HEK293 (cell line): Measurements from ENCODE around the gene RASGEF1B.
A peak's percentile ranks its signal among the peaks of the same experiment; 100 is the strongest.

Source experiments
- IKZF3 ChIP-seq: fragments of 450-650 bp; IDR thresholded peaks from 2 replicates; pipeline ENCODE4 v1.5.0; 2018; ENCODE audit warnings: missing biosample characterization, mild to moderate bottlenecking, missing genetic modification characterization, moderate library complexity
- MZF1 ChIP-seq: fragments of 450-650 bp; formaldehyde crosslinking; IDR thresholded peaks from 2 replicates; pipeline ENCODE4 v1.5.1; 2017; ENCODE audit warnings: missing biosample characterization, missing genetic modification characterization, borderline replicate concordance
- TRIM28 ChIP-seq: IDR thresholded peaks from 2 replicates; pipeline ENCODE4 v1.6.1; 2011; ENCODE audit warnings: low read length, control low read depth, borderline replicate concordance
- ZBTB17 ChIP-seq: fragments of 450-650 bp; formaldehyde crosslinking; IDR thresholded peaks from 2 replicates; pipeline ENCODE4 v1.5.1; 2016; ENCODE audit warnings: missing biosample characterization, missing genetic modification characterization
- ZBTB20 ChIP-seq: fragments of 450-650 bp; formaldehyde crosslinking; IDR thresholded peaks from 2 replicates; pipeline ENCODE4 v1.5.1; 2016; ENCODE audit warnings: missing biosample characterization, missing genetic modification characterization
- ZBTB21 ChIP-seq: fragments of 450-650 bp; formaldehyde crosslinking; IDR thresholded peaks from 2 replicates; pipeline ENCODE4 v1.5.1; 2017; ENCODE audit warnings: missing biosample characterization, missing genetic modification characterization
- ZNF350 ChIP-seq: fragments of 450-650 bp; formaldehyde crosslinking; IDR thresholded peaks from 2 replicates; pipeline ENCODE4 v1.5.0; 2017; ENCODE audit warnings: missing biosample characterization, mild to moderate bottlenecking, missing genetic modification characterization
- ZNF707 ChIP-seq: fragments of 450-650 bp; formaldehyde crosslinking; IDR thresholded peaks from 2 replicates; pipeline ENCODE4 v1.5.1; 2016; ENCODE audit warnings: missing biosample characterization, missing genetic modification characterization
- TF ChIP-seq, protein P1 (sequence below): fragments of 450-650 bp; formaldehyde crosslinking; IDR thresholded peaks from 2 replicates; pipeline ENCODE4 v1.5.1; 2016; ENCODE audit warnings: missing biosample characterization, missing genetic modification characterization
- TF ChIP-seq, protein P2 (sequence below): fragments of 450-650 bp; formaldehyde crosslinking; IDR thresholded peaks from 2 replicates; pipeline ENCODE4 v1.5.1; 2016; ENCODE audit warnings: missing biosample characterization, missing genetic modification characterization
- TF ChIP-seq, protein P3 (sequence below): fragments of 450-650 bp; formaldehyde crosslinking; IDR thresholded peaks from 2 replicates; pipeline ENCODE4 v1.5.1; 2016; ENCODE audit warnings: missing biosample characterization, missing genetic modification characterization
- TF ChIP-seq, protein P4 (sequence below): fragments of 450-650 bp; formaldehyde crosslinking; IDR thresholded peaks from 2 replicates; pipeline ENCODE4 v1.5.1; 2016; ENCODE audit warnings: missing biosample characterization, missing genetic modification characterization

DNA sequence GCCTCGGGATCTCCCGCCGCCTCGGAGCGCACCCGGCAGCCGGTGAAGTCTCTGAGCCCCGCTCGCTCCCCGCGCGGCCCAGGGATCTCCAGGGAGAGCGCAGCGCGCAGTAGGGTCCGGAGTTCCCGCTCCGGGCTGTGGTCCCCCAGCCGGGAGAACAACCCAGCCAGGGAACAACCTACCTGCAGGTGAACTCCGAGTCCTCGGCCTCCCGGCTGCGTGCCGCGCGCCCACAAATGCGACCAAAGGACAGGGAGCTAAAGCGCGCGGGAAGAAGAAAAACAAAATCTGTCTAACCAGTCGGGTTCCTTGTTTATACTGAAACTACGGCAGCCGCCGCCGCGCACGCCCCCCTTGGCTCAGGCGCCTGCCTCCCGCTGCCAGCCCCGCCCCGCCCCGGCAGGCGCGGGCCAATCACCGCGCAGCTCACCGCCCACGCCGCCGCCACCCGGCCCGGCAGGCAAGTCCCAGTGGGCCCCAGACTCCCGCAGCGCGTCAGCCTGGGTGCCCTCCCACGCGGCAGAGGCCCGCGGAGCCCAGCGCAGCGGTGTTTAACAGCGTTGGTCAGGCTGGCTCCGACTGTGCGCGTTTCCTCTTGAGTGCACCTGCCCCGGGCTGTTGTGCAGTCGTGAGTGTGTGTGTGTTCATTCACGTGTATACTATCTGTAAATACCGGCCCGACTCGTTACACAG lies at the start of gene RASGEF1B:
- TF ChIP-seq TRIM28 (no peak; the same call in 1 of the 2 replicates), IKZF3 (tag by site-specific recombination) (0 out of 2 replicates have a peak, but pooled peaks have one; percentile 27), ZBTB17 (tag by site-specific recombination) (no peak; the same call in none of the 2 replicates), ZNF350 (tag by site-specific recombination) (no peak), ZBTB21 (tag by site-specific recombination) (no peak), MZF1 (tag by site-specific recombination) (no peak), ZBTB20 (tag by site-specific recombination) (no peak), ZNF707 (tag by site-specific recombination) (no peak)
- TF ChIP-seq, protein P1, sequence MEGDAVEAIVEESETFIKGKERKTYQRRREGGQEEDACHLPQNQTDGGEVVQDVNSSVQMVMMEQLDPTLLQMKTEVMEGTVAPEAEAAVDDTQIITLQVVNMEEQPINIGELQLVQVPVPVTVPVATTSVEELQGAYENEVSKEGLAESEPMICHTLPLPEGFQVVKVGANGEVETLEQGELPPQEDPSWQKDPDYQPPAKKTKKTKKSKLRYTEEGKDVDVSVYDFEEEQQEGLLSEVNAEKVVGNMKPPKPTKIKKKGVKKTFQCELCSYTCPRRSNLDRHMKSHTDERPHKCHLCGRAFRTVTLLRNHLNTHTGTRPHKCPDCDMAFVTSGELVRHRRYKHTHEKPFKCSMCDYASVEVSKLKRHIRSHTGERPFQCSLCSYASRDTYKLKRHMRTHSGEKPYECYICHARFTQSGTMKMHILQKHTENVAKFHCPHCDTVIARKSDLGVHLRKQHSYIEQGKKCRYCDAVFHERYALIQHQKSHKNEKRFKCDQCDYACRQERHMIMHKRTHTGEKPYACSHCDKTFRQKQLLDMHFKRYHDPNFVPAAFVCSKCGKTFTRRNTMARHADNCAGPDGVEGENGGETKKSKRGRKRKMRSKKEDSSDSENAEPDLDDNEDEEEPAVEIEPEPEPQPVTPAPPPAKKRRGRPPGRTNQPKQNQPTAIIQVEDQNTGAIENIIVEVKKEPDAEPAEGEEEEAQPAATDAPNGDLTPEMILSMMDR = no peak
- TF ChIP-seq, protein P2, sequence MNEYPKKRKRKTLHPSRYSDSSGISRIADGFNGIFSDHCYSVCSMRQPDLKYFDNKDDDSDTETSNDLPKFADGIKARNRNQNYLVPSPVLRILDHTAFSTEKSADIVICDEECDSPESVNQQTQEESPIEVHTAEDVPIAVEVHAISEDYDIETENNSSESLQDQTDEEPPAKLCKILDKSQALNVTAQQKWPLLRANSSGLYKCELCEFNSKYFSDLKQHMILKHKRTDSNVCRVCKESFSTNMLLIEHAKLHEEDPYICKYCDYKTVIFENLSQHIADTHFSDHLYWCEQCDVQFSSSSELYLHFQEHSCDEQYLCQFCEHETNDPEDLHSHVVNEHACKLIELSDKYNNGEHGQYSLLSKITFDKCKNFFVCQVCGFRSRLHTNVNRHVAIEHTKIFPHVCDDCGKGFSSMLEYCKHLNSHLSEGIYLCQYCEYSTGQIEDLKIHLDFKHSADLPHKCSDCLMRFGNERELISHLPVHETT = no peak
- TF ChIP-seq, protein P3, sequence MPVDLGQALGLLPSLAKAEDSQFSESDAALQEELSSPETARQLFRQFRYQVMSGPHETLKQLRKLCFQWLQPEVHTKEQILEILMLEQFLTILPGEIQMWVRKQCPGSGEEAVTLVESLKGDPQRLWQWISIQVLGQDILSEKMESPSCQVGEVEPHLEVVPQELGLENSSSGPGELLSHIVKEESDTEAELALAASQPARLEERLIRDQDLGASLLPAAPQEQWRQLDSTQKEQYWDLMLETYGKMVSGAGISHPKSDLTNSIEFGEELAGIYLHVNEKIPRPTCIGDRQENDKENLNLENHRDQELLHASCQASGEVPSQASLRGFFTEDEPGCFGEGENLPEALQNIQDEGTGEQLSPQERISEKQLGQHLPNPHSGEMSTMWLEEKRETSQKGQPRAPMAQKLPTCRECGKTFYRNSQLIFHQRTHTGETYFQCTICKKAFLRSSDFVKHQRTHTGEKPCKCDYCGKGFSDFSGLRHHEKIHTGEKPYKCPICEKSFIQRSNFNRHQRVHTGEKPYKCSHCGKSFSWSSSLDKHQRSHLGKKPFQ (tag by site-specific recombination) = no peak
- TF ChIP-seq, protein P4, sequence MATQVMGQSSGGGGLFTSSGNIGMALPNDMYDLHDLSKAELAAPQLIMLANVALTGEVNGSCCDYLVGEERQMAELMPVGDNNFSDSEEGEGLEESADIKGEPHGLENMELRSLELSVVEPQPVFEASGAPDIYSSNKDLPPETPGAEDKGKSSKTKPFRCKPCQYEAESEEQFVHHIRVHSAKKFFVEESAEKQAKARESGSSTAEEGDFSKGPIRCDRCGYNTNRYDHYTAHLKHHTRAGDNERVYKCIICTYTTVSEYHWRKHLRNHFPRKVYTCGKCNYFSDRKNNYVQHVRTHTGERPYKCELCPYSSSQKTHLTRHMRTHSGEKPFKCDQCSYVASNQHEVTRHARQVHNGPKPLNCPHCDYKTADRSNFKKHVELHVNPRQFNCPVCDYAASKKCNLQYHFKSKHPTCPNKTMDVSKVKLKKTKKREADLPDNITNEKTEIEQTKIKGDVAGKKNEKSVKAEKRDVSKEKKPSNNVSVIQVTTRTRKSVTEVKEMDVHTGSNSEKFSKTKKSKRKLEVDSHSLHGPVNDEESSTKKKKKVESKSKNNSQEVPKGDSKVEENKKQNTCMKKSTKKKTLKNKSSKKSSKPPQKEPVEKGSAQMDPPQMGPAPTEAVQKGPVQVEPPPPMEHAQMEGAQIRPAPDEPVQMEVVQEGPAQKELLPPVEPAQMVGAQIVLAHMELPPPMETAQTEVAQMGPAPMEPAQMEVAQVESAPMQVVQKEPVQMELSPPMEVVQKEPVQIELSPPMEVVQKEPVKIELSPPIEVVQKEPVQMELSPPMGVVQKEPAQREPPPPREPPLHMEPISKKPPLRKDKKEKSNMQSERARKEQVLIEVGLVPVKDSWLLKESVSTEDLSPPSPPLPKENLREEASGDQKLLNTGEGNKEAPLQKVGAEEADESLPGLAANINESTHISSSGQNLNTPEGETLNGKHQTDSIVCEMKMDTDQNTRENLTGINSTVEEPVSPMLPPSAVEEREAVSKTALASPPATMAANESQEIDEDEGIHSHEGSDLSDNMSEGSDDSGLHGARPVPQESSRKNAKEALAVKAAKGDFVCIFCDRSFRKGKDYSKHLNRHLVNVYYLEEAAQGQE = no peak
